ENCODE measurements around the gene RHOC. TPM values are rescaled to one million over a fixed set of nuclear protein-coding genes. Genes with fewer than 3 reads are reported as not detected.

Gene RHOC
- total RNA-seq, 1 donor: 379 TPM

DNA sequence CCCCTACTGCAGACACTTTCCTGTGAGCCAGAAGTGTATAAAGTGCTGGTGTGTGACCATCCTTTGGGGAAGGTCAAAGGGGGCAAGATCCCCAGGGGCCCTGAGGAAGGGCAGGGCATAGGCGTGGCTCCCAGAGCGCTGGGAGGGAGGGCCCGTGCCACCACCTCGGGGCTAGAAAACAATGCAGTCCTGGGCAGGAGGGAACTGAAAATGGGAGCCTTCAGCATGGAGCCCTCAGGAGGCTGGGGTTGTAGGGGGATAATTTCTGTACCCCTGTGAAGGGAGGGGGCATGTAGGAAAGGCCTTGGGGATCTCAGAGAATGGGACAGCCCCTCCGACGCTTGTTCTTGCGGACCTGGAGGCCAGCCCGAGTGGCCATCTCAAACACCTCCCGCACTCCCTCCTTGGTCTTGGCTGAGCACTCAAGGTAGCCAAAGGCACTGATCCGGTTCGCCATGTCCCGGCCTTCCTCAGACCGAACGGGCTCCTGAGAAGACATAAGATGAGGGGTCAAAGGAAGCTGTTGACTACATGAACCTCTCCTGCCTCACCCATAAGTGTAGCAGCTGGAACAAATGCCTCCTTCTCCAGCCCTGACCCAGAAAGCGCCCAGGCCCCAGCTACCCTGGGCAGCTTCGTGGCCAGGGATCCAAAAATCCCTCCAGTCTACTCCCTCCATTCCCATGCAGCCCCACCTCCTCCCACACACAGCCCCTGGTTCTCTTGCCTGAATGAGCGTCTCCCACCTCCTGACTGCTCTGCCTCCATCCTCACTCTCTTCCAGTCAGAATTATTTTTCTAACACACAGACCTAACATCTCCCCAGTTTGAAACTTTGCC is 5.5 kb downstream of the RHOC start:
- TF ChIP-seq, protein P1, sequence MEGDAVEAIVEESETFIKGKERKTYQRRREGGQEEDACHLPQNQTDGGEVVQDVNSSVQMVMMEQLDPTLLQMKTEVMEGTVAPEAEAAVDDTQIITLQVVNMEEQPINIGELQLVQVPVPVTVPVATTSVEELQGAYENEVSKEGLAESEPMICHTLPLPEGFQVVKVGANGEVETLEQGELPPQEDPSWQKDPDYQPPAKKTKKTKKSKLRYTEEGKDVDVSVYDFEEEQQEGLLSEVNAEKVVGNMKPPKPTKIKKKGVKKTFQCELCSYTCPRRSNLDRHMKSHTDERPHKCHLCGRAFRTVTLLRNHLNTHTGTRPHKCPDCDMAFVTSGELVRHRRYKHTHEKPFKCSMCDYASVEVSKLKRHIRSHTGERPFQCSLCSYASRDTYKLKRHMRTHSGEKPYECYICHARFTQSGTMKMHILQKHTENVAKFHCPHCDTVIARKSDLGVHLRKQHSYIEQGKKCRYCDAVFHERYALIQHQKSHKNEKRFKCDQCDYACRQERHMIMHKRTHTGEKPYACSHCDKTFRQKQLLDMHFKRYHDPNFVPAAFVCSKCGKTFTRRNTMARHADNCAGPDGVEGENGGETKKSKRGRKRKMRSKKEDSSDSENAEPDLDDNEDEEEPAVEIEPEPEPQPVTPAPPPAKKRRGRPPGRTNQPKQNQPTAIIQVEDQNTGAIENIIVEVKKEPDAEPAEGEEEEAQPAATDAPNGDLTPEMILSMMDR (IDR thresholded peaks at IDR 0.05; ENCODE audit: insufficient read depth, low read depth, low read length): no peak
- DNase-seq (ENCODE audit: low read depth): no peak
- H3K4me3 ChIP-seq (ENCODE audit: low read depth, low read length): no peak overlapping the region

DNA sequence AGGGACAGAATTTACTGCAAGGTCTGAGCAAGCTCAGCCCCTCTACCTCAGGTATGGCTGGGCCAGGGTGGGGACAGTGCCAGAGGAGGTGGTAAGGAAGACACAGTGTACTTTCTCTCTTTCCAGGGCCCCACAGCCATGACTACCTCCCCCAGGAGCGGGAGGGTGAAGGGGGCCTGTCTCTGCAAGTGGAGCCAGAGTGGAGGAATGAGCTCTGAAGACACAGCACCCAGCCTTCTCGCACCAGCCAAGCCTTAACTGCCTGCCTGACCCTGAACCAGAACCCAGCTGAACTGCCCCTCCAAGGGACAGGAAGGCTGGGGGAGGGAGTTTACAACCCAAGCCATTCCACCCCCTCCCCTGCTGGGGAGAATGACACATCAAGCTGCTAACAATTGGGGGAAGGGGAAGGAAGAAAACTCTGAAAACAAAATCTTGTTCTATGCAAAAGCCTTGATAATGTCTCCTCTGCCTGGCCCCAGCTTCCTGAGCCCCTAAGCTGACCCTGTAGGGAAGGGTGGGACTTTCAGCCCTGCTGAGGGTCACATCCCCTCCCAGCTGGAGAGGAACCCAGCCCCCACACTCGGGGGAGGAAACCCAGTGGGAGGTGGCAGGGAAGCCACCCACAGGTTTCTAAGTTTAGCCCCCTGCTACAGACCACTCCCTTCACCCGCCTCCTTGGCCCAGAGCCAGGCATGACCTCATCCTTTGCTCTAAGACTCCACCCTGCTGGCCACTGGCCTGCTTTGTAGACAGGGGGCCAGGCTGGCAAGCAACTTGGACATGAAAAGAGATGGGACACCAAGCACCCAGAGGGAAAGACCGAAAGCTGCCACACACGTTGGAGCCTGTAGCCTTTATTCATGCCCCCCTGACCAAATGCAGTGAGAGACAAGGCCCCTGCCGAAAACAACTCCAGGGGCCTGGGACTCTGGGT is 6.4 kb downstream of the RHOC start:
- DNase-seq (ENCODE audit: low read depth): peak; percentile 97
- TF ChIP-seq, protein P1 (IDR thresholded peaks at IDR 0.05; ENCODE audit: insufficient read depth, low read depth, low read length): peak; percentile 17
- no peak overlapping the region for H3K4me3 ChIP-seq (ENCODE audit: low read depth, low read length)

DNA sequence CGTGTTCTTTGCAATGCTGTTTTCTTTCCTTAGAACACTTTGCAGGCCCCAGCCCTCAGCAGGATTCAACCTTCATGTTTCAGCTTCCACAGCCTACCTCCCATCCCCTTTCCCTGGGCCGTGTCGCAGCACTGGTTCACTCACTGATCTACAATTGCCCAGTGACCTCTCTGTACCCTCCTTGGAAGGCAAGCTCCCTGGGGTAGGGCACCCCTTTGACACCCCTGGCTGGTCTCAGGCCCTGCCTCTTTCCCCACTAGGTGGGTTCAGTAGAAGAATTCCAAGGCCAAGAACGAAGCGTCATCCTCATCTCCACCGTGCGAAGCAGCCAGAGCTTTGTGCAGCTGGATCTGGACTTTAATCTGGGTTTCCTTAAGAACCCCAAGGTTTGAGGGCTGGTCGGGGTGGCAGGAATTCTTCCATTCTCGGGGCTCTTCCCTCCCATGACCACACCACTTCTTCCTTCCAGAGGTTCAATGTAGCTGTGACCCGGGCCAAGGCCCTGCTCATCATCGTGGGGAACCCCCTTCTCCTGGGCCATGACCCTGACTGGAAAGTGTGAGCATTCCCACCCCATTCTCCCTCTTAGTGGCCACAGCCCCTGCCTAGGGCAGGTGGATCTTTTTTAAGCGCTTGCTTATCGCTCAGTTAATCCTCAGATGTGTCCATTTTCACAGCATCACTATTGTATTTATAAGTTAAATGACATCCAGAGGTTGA is 7.3 kb downstream of the RHOC start:
- DNase-seq (ENCODE audit: low read depth): no peak
- TF ChIP-seq, protein P1 (IDR thresholded peaks at IDR 0.05; ENCODE audit: insufficient read depth, low read depth, low read length): no peak

DNA sequence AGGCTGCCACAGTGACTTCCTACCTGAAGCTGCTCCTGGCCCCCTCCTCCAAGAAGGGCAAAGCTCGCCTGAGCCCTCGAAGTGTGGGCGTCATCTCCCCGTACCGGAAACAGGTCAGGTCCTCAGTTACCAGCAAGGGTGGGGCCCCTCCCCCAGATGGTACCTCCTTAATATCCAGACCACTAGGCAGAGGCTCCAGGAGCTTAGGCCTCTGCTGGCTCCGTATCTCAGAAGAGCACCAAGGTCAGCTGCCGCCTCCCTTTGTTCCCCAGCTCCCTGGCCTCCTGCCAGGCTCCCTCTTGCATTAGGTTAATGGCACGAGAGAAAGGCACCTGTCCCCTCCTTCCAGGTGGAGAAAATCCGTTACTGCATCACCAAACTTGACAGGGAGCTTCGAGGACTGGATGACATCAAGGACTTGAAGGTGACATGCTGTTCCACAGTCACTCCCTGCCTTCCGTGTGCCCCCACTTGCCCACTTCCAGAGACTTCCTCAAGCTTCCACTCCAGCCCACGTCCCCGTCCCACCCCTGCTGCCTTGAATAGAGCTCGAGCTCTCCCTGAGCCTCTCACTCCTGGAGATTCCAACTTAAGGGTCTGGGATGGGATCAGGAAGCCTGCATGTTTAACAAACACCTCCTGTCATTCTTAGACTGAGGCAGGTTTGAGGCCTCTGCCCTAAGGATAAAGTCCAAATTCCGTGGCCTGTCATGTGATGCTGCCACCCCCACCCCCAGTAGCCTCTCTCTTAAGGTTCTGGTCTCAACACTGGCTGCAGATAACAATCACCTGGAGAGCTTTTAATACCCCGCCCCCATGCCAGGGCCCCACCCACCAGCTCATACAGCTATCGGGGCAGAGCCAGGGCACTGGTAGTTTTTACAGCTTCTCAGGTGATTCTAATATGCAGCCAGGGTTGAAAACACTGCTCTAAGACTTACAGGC is 8.3 kb downstream of the RHOC start:
- H3K4me3 ChIP-seq (ENCODE audit: low read depth, low read length): no peak overlapping the region
- TF ChIP-seq, protein P1 (IDR thresholded peaks at IDR 0.05; ENCODE audit: insufficient read depth, low read depth, low read length): no peak
- DNase-seq (ENCODE audit: low read depth): no peak

More for the DNA sequence above, 7.3 kb downstream of the RHOC start:
- no peak overlapping the region for H3K4me3 ChIP-seq (ENCODE audit: low read depth, low read length)

DNA sequence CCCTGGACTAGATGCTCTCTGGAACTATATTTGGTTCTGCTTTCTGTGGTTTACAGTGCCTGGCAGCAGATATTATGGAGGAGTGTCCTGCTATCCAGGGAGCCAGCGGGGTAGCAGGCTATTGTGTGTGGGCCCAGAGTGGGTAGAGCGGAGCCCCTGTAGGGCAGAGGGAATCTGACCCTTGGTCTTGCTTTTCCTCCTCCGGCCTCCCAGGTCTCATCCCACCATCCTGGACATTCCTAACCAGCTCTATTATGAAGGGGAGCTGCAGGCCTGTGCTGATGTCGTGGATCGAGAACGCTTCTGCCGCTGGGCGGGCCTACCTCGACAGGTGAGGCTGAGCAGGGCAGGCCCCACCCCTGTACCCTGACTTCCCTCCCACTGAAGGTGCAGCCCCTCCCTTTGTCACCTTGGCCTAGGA is 9.1 kb downstream of the RHOC start:
- no peak overlapping the region for H3K4me3 ChIP-seq (ENCODE audit: low read depth, low read length)
- TF ChIP-seq, protein P1 (IDR thresholded peaks at IDR 0.05; ENCODE audit: insufficient read depth, low read depth, low read length): no peak
- DNase-seq (ENCODE audit: low read depth): no peak
